CD4-positive, alpha-beta T cell (primary cell): ENCODE measurements around the gene IGF1R. TPM values are rescaled to one million over a fixed set of nuclear protein-coding genes. Genes with fewer than 3 reads are reported as not detected.

ENCODE experiments used
- ATAC-seq: fragments of 200-7000 bp; cut with Tn5 transposase; one replicate; pipeline ENCODE4 v1.10.0; 2022; ENCODE audit warnings: mild to moderate bottlenecking; ENCODE audit not compliant: poor library complexity
- CTCF ChIA-PET: fragments of 350-600 bp; sonication (Branson Sonifier 250); formaldehyde crosslinking; loops from one replicate; lab custom pipeline; 2021; ENCODE audit warnings: antibody characterized with exemption, inconsistent platforms; lab: Charles Lee
- POLR2A ChIA-PET: fragments of 350-600 bp; sonication (Branson Sonifier 250); formaldehyde crosslinking; loops from one replicate; lab custom pipeline; 2021; ENCODE audit warnings: antibody characterized with exemption, inconsistent platforms; lab: Charles Lee
- DNase-seq, 14 experiments: peaks; one replicate each; pipeline ENCODE4 v3.0.0-alpha.2; 2013 to 2020; ENCODE audit warnings: mixed read lengths in 2 of 14
- H3K27ac ChIP-seq, 2 donors: one replicate each; pipeline versions ENCODE4 v1.5.1 to v1.7.0; 2013; ENCODE audit warnings: low read length in 2 of 2, low read depth in 1 of 2, mild to moderate bottlenecking in 1 of 2
- H3K27me3 ChIP-seq, 2 experiments: 1 replicate in 1 of 2; 2 replicates in 1 of 2; pipeline versions ENCODE4 v1.6.1 to v1.7.0; 2013; ENCODE audit warnings: low read length in 2 of 2, control low read depth in 1 of 2, mild to moderate bottlenecking in 1 of 2, moderate library complexity in 1 of 2; ENCODE audit not compliant: insufficient read depth in 2 of 2, control insufficient read depth in 1 of 2
- H3K36me3 ChIP-seq: one replicate; pipeline ENCODE4 v1.6.1; 2013; ENCODE audit warnings: low read length, control low read depth; ENCODE audit not compliant: insufficient read depth
- H3K4me1 ChIP-seq: one replicate; pipeline ENCODE4 v1.6.1; 2013; ENCODE audit warnings: low read length, control low read depth; ENCODE audit not compliant: insufficient read depth
- H3K4me3 ChIP-seq: one replicate; pipeline ENCODE4 v1.5.1; 2013; ENCODE audit warnings: mild to moderate bottlenecking, low read length, moderate library complexity
- H3K9me3 ChIP-seq, 2 experiments: 1 replicate in 1 of 2; 2 replicates in 1 of 2; pipeline versions ENCODE4 v1.6.1 to v1.7.0; 2013; ENCODE audit warnings: low read length in 2 of 2, mild to moderate bottlenecking in 2 of 2, control low read depth in 1 of 2, moderate library complexity in 1 of 2; ENCODE audit not compliant: control insufficient read depth in 1 of 2, insufficient read depth in 1 of 2
- H3K27ac Mint-ChIP-seq: one replicate; pipeline ENCODE4 v1.8.0; 2020; ENCODE audit warnings: mixed read lengths
- H3K27me3 Mint-ChIP-seq: one replicate; pipeline ENCODE4 v1.8.0; 2021; ENCODE audit warnings: mixed read lengths
- H3K36me3 Mint-ChIP-seq: one replicate; pipeline ENCODE4 v1.8.0; 2021; ENCODE audit warnings: low read depth, mixed read lengths
- H3K4me1 Mint-ChIP-seq: one replicate; pipeline ENCODE4 v1.8.0; 2021; ENCODE audit warnings: low read depth, mixed read lengths
- H3K4me3 Mint-ChIP-seq: one replicate; pipeline ENCODE4 v1.8.0; 2020; ENCODE audit warnings: mild to moderate bottlenecking, mixed read lengths
- H3K9me3 Mint-ChIP-seq: one replicate; pipeline ENCODE4 v1.8.0; 2020; ENCODE audit warnings: mixed read lengths
- intact Hi-C, 2 experiments: fragments of 100-400 bp; cut with DNase I in 1 of 2; cut with micrococcal nuclease in 1 of 2; formaldehyde crosslinking; loops; one replicate each; pipeline versions ENCODE4 v1.15.1 to v1.9.0; 2023 to 2025; cut with DNase I, micrococcal nuclease
- total RNA-seq, 174 experiments: library from RNA in 2 of 174; stranded (reverse) in 2 of 174; gene quantifications; one replicate each; pipeline ENCODE4 v1.2.3 and lab custom pipeline; 2021 to 2026
- TF ChIP-seq, protein P1 (sequence below): fragments of 200-600 bp; IDR thresholded peaks from one replicate; pipeline ENCODE4 v1.8.0; 2022; ENCODE audit warnings: antibody characterized with exemption, mild to moderate bottlenecking

The IGF1R gene
- total RNA-seq, 2 experiments from 2014 or later = 39.2 to 40.3 TPM

DNA sequence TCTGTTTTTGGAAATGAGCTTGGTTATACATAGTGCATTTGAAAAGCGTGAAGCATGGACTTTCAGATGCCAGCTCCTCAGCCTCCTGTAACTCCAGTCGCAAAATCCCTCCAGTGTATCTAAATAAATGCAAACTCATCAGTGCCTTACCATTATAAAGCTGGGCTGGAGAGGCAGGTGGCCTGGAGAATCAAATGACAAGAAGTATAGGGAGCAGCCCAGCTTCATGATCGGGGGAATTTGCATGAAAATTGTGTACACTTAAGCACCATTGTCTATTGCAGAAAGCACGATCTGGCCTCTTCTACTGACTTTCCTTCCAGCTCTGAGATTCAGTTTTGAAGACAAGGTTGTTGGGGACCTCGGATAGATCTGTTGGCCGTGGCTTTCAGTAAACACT is 71.7 kb downstream of the IGF1R start:
- Mint-ChIP-seq H3K36me3 (no peaks in the 10 kb centered on the region), H3K4me1 (peaks cover 96% of the 10 kb centered on the region), H3K27ac (peak overlapping the region; percentile 4), H3K4me3 (no peak overlapping the region), H3K27me3 (no peaks in the 10 kb centered on the region), H3K9me3 (no peaks in the 10 kb centered on the region)
- Histone ChIP-seq H3K4me3 (no peak overlapping the region), H3K27ac (no peak overlapping the region), H3K27me3 (no peaks in the 10 kb centered on the region), H3K4me1 (peaks cover 31% of the 10 kb centered on the region), H3K36me3 (no peaks in the 10 kb centered on the region), H3K9me3 (no peaks in the 10 kb centered on the region)
- ChIA-PET POLR2A (no interaction called here), CTCF (interaction anchor here (0.9 to 1.7 kb wide), 2 partner anchors 8 to 201 kb away, joined by 3 to 4 read pairs; no protein-coding TSS in a partner anchor)
- ATAC-seq (no peak), DNase-seq (no peak)
- intact Hi-C loops = no loop called here
- TF ChIP-seq, protein P1, sequence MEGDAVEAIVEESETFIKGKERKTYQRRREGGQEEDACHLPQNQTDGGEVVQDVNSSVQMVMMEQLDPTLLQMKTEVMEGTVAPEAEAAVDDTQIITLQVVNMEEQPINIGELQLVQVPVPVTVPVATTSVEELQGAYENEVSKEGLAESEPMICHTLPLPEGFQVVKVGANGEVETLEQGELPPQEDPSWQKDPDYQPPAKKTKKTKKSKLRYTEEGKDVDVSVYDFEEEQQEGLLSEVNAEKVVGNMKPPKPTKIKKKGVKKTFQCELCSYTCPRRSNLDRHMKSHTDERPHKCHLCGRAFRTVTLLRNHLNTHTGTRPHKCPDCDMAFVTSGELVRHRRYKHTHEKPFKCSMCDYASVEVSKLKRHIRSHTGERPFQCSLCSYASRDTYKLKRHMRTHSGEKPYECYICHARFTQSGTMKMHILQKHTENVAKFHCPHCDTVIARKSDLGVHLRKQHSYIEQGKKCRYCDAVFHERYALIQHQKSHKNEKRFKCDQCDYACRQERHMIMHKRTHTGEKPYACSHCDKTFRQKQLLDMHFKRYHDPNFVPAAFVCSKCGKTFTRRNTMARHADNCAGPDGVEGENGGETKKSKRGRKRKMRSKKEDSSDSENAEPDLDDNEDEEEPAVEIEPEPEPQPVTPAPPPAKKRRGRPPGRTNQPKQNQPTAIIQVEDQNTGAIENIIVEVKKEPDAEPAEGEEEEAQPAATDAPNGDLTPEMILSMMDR = no peak

DNA sequence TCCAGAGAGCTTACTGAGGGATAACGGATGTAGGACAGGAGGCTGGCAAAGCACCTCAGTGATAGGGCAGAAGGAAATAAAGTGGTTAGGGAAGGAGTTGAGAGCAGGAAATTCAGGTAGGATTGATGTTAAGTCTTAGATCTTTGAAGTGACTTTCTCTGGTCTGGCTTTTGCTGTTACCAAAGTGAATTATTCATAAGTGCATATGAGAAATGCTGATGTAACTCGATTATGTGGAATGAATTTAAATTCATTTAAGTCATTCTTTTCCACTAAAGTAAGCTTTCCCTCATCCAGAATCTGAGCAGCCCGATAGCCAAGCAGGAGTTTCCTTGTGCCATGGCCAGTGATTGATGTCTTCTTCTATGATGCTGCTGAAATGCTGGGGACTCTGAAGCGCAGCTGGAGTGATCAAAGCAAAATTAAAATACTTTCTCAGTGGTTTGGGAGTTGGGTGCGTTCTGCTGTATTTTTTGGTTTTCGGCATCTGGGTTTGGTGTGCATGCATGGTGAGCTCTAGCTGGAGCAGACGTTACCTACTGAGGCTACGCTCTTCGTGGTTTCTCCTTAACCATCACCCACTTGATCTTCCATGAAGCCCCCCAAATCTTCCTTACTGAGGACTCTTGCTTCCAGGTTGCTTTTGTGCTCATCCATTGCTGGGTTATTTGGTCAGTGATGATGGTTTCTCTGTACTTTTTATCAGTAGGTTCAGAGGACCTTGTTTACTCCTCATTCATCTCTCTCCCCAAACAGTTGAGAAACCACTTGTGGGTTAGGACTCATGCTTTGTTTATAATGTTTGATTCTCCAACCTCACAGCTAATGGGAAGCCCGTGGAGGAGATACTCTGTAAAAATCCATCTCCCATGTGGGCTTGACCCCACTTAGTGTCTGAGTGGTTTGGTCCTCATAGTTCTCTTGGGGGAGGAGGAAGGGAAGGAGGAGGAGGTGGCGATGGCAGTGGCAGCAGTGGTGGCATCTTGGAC is 72.5 kb downstream of the IGF1R start:
- DNase-seq (no peak), ATAC-seq (no peak)
- ChIA-PET CTCF (interaction anchor here (0.9 kb wide), 1 partner anchor 202 kb away, joined by 3 read pairs; no protein-coding TSS in a partner anchor), POLR2A (no interaction called here)
- no peaks in the 10 kb centered on the region for H3K9me3 Mint-ChIP-seq
- no peaks in the 10 kb centered on the region for H3K9me3 ChIP-seq
- H3K27me3 ChIP-seq = no peaks in the 10 kb centered on the region
- H3K4me3 ChIP-seq = no peak overlapping the region
- H3K36me3 ChIP-seq = no peaks in the 10 kb centered on the region
- H3K27ac ChIP-seq = no peak overlapping the region
- H3K4me3 Mint-ChIP-seq = peak overlapping the region; percentile 26
- TF ChIP-seq, protein P1 = no peak
- peaks cover 93% of the 10 kb centered on the region for H3K4me1 Mint-ChIP-seq
- H3K36me3 Mint-ChIP-seq = peaks cover 6% of the 10 kb centered on the region
- H3K4me1 ChIP-seq = peaks cover 23% of the 10 kb centered on the region
- H3K27ac Mint-ChIP-seq = peak overlapping the region; percentile 5
- no peaks in the 10 kb centered on the region for H3K27me3 Mint-ChIP-seq
- intact Hi-C loops = no loop called here

DNA sequence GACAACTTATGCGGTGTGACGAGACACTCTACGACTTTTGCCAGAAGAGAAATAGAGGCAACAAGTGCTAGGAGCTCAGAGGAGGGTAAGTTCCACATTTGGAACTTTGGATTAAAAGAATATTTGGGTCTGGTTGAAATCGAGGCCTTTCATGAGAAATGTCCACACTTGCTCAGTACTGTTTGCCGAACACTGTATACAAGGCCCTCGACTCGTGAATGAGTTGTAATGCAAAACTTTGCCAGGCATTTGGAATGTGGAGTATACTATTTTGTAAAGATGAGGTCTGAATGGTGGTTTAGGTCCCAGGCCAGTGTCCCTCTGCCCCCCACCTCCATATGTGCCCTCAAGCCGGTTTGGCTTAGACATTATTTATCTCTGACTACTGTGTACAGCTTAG is 73.9 kb downstream of the IGF1R start:
- H3K4me1 Mint-ChIP-seq = peaks cover 91% of the 10 kb centered on the region

More for the DNA sequence above, 73.9 kb downstream of the IGF1R start:
- no peak overlapping the region for H3K4me3 ChIP-seq
- Mint-ChIP-seq H3K4me3 (no peak overlapping the region), H3K27me3 (no peaks in the 10 kb centered on the region), H3K36me3 (peaks cover 7% of the 10 kb centered on the region), H3K9me3 (no peaks in the 10 kb centered on the region), H3K27ac (no peak overlapping the region)
- ATAC-seq (no peak), DNase-seq (no peak)
- no peaks in the 10 kb centered on the region for H3K27me3 ChIP-seq
- POLR2A ChIA-PET = no interaction called here
- intact Hi-C loops = no loop called here
- CTCF ChIA-PET = no interaction called here
- H3K4me1 ChIP-seq = peaks cover 18% of the 10 kb centered on the region
- no peaks in the 10 kb centered on the region for H3K36me3 ChIP-seq
- H3K27ac ChIP-seq = no peak overlapping the region
- no peaks in the 10 kb centered on the region for H3K9me3 ChIP-seq
- TF ChIP-seq, protein P1 = no peak
